GM12878 (cell line): ENCODE data around the gene TMEM178A. TPM values are rescaled to one million over a fixed set of nuclear protein-coding genes. Genes with fewer than 3 reads are reported as not detected.

ENCODE experiments used
- ATAC-seq: fragments of 200-7000 bp; cut with Tn5 transposase; 3 replicates; pipeline ENCODE4 v1.9.1; 2020; ENCODE audit warnings: mild to moderate bottlenecking, moderate library complexity
- BruUV-seq: library from RNA; stranded (reverse); fragments of 400-500 nt; replicated peaks from 2 replicates; lab custom pipeline; 2021; lab: Mats Ljungman, UMichigan
- CTCF ChIA-PET: fragments of 300-600 bp; sonication (Branson Sonifier 250); formaldehyde crosslinking; extraction: SDS; loops from one replicate; lab custom pipeline; 2021; ENCODE audit warnings: inconsistent platforms; lab: Yijun Ruan, JAX
- POLR2A ChIA-PET: fragments of 350-600 bp; formaldehyde crosslinking; extraction: SDS; loops from one replicate; lab custom pipeline; 2021; ENCODE audit warnings: inconsistent platforms; lab: Charles Lee
- RAD21 ChIA-PET: fragments of 300-600 bp; sonication (Branson Sonifier 250); formaldehyde crosslinking; loops from one replicate; lab custom pipeline; 2023; ENCODE audit warnings: antibody characterized with exemption; ENCODE audit not compliant: unreplicated experiment; lab: Charles Lee
- SMC1A ChIA-PET: fragments of 300-600 bp; sonication (Branson Sonifier 250); formaldehyde crosslinking; loops from one replicate; lab custom pipeline; 2023; ENCODE audit not compliant: unreplicated experiment, uncharacterized antibody; lab: Charles Lee
- DNase-seq: peaks from one replicate; pipeline ENCODE4 v3.0.0-alpha.2; 2011; ENCODE audit warnings: low read depth, low spot score
- FAIRE-seq: peaks from 3 replicates; lab custom pipeline; 2011; peaks lifted over from hg19 to GRCh38; lab: Jason Lieb, UNC
- H2AFZ ChIP-seq: 2 replicates; pipeline ENCODE4 v1.6.0; 2011; ENCODE audit warnings: low read depth, low read length, control low read depth; ENCODE audit not compliant: control insufficient read depth
- H3K27ac ChIP-seq: 2 replicates; pipeline ENCODE4 v1.5.1; 2011; ENCODE audit warnings: control low read depth; ENCODE audit not compliant: control insufficient read depth, insufficient read depth
- H3K27me3 ChIP-seq, 2 experiments: replicated peaks in 1 of 2; 2 replicates each; pipeline versions ENCODE4 v1.6.0 to v1.6.1; 2011; ENCODE audit warnings: low read length in 1 of 2; ENCODE audit not compliant: control insufficient read depth in 2 of 2, insufficient read depth in 2 of 2
- H3K36me3 ChIP-seq, 2 experiments: 2 replicates each; pipeline ENCODE4 v1.5.1; 2011; ENCODE audit warnings: low read length in 1 of 2; ENCODE audit not compliant: control insufficient read depth in 2 of 2, insufficient read depth in 2 of 2
- H3K4me1 ChIP-seq: 2 replicates; pipeline ENCODE4 v1.6.1; 2011; ENCODE audit warnings: mild to moderate bottlenecking, low read length, moderate library complexity, mixed read lengths; ENCODE audit not compliant: control insufficient read depth, insufficient read depth
- H3K4me2 ChIP-seq: 2 replicates; pipeline ENCODE4 v1.6.0; 2011; ENCODE audit warnings: control low read depth; ENCODE audit not compliant: control insufficient read depth, insufficient read depth
- H3K4me3 ChIP-seq: fragments of 200-600 bp; sonication (generic); 2 replicates; pipeline ENCODE4 v1.5.1; 2016
- H3K79me2 ChIP-seq: 2 replicates; pipeline ENCODE4 v1.6.0; 2011; ENCODE audit warnings: low read length; ENCODE audit not compliant: control insufficient read depth, insufficient read depth
- H3K9ac ChIP-seq: 2 replicates; pipeline ENCODE4 v1.8.0; 2011; ENCODE audit warnings: low read length, control low read depth, mixed read lengths; ENCODE audit not compliant: control insufficient read depth, insufficient read depth
- H3K9me3 ChIP-seq: replicated peaks from 3 replicates; pipeline ENCODE4 v1.5.1; 2011; ENCODE audit warnings: mild to moderate bottlenecking, low read length; ENCODE audit not compliant: control insufficient read depth, insufficient read depth
- H4K20me1 ChIP-seq: 2 replicates; pipeline ENCODE4 v1.6.0; 2011; ENCODE audit not compliant: control insufficient read depth, insufficient read depth
- MTA3 ChIP-seq: IDR thresholded peaks from 2 replicates; pipeline ENCODE4 v1.6.1; 2012; ENCODE audit warnings: low read length, inconsistent platforms, borderline replicate concordance
- MYC ChIP-seq: IDR thresholded peaks from 2 replicates; pipeline ENCODE4 v1.6.1; 2011; ENCODE audit warnings: mild to moderate bottlenecking, low read length, moderate library complexity, inconsistent platforms; ENCODE audit not compliant: insufficient read depth, insufficient replicate concordance, insufficient read length, severe bottlenecking
- SREBF1 ChIP-seq: IDR thresholded peaks from 2 replicates; pipeline ENCODE4 v1.6.1; 2012; ENCODE audit warnings: mild to moderate bottlenecking, low read length
- WGBS: methylation state at CpG from one replicate; pipeline ENCODE4 v1.1.6; 2016; ENCODE audit warnings: low lambda C conversion rate; ENCODE audit not compliant: insufficient replicate concordance, insufficient coverage; ENCODE audit errors: missing lambda C conversion rate; 5-methylcytosine and 5-hydroxymethylcytosine counted together
- in situ Hi-C: fragments of 300-500 bp; cut with MboI; formaldehyde crosslinking; loops from 9 replicates; pipeline ENCODE4 v1.14.3; 2018; ENCODE audit warnings: mixed read lengths
- intact Hi-C: fragments of 100-400 bp; cut with micrococcal nuclease; formaldehyde crosslinking; loops from one replicate; pipeline ENCODE4 v1.14.2; 2022; ENCODE audit not compliant: unreplicated experiment
- polyA plus RNA-seq, 11 experiments: library from polyadenylated mRNA; depleted of rRNA in 4 of 11; unstranded in 6 of 11; stranded (reverse) in 5 of 11; fragments of >200 nt; fragmentation: Nextera tagmentation in 4 of 11; fragmentation: Illumina TruSeq in 1 of 11; extraction: Ambion mirVana in 4 of 11; extraction: Trizol in 1 of 11; gene quantifications; 1 replicate in 1 of 11; 2 replicates in 10 of 11; pipeline versions ENCODE4 v1.2.1 to v1.2.3, GENCODE V29; 2011 to 2016; ENCODE audit warnings: inconsistent platforms in 2 of 11, missing spikeins in 2 of 11, low read depth in 1 of 11
- total RNA-seq, 4 experiments: library from RNA; depleted of rRNA in 3 of 4; stranded (reverse); fragments of >200 nt in 3 of 4; fragmentation: Illumina TruSeq in 1 of 4; extraction: Trizol in 1 of 4; gene quantifications; 2 replicates each; pipeline versions ENCODE4 v1.2.1 to v1.2.3, GENCODE V29; 2013 to 2021

TMEM178A gene
- total and polyA plus RNA-seq, 10 of the 15 experiments (the other 5 are each of a cell fraction or from before 2014, with no cell fraction given) = not detected

GRCh38 chr2:39717067-39717466, 51.4 kb downstream of the TMEM178A start:
- Histone ChIP-seq H3K27ac (no peak overlapping the region), H4K20me1 (no peaks in the 10 kb centered on the region), H3K36me3 (no peaks in the 10 kb centered on the region), H3K27me3 (no peaks in the 10 kb centered on the region), H3K4me1 (no peaks in the 10 kb centered on the region), H3K9me3 (no peaks in the 10 kb centered on the region), H3K9ac (no peak overlapping the region)
- SMC1A ChIA-PET = no interaction called here
- POLR2A ChIA-PET = no interaction called here
- no TSS peak for BruUV-seq
- RAD21 ChIA-PET = no interaction called here
- intact Hi-C loops = no loop called here
- CTCF ChIA-PET = no interaction called here
- 82% methylated on average over 12 of the region's 12 CpGs for WGBS
- TF ChIP-seq MTA3 = no peak
- TF ChIP-seq, all 136 proteins: peak for 0
- no peak overlapping the region for H3K4me2 ChIP-seq
- no peak for ATAC-seq
- no peak for FAIRE-seq
- no peak for DNase-seq
- no peak overlapping the region for H3K4me3 ChIP-seq
- H2AFZ ChIP-seq = no peak overlapping the region
- no peaks in the 10 kb centered on the region for H3K79me2 ChIP-seq
- in situ Hi-C loops = no loop called here

GRCh38 chr2:39718483-39718882, 52.8 kb downstream of the TMEM178A start:
- in situ Hi-C loops (no loop called here), intact Hi-C loops (no loop called here)
- 60% methylated on average over 9 of the region's 9 CpGs for WGBS
- no TSS peak for BruUV-seq
- Histone ChIP-seq H4K20me1 (no peaks in the 10 kb centered on the region), H3K36me3 (no peaks in the 10 kb centered on the region), H2AFZ (no peak overlapping the region), H3K9me3 (no peaks in the 10 kb centered on the region), H3K27me3 (no peaks in the 10 kb centered on the region), H3K27ac (no peak overlapping the region), H3K4me3 (no peak overlapping the region), H3K4me1 (no peaks in the 10 kb centered on the region), H3K4me2 (no peak overlapping the region), H3K79me2 (no peaks in the 10 kb centered on the region), H3K9ac (no peak overlapping the region)
- ATAC-seq (no peak), DNase-seq (no peak), FAIRE-seq (no peak)
- ChIA-PET POLR2A (interaction anchor here (0.8 kb wide), 1 partner anchor 82 kb away, joined by 3 read pairs; no protein-coding TSS in a partner anchor), CTCF (interaction anchor here (1.1 to 1.2 kb wide), 2 partner anchors 11 to 13 kb away, joined by 3 to 5 read pairs; no protein-coding TSS in a partner anchor), RAD21 (no interaction called here), SMC1A (interaction anchor here (0.9 to 1.1 kb wide), 2 partner anchors 10 to 370 kb away, joined by 3 to 4 read pairs; no protein-coding TSS in a partner anchor)
- no peak for TF ChIP-seq SREBF1
- no peak for TF ChIP-seq MYC
